ENCODE results near the gene AK5. TPM values are rescaled to one million over a fixed set of nuclear protein-coding genes. Genes with fewer than 3 reads are reported as not detected.

Gene AK5
- total and polyA plus RNA-seq, 12 donors: 0.25 to 1.7 (median 0.87) TPM

DNA sequence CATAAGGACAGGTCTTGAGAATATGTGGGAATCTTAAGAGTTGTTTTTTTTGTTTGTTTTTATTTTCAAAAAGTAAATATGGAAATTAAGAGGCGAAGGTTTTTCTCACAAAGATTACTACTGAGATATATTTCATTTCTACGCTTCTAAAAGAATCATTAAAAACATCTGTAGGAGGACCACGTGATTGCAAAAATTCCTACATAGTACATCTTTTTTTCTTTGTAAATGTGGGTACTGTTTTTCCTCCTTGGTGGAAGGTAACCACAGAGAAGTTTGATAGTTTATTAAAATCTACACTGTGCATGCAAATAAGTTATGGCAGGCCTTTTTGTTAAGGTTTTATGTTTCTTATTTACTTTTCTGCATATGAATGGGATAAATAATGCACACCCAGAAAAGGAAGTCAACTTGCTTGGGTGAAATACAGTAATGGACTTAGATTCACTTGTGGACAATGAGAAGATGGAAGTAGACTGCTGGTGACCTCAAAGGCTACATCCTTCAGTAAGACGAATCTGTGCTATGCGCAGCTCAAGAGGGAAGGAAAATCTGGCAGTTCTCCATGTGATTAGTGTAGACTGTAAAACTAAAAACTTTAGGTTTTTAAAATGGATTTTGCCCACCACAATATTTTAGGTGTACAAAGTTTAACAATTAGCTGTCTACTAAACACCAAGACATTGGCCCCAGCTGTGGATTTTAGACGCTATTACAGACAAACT is 2.0 kb downstream of the AK5 start:
- TF ChIP-seq, protein P1, sequence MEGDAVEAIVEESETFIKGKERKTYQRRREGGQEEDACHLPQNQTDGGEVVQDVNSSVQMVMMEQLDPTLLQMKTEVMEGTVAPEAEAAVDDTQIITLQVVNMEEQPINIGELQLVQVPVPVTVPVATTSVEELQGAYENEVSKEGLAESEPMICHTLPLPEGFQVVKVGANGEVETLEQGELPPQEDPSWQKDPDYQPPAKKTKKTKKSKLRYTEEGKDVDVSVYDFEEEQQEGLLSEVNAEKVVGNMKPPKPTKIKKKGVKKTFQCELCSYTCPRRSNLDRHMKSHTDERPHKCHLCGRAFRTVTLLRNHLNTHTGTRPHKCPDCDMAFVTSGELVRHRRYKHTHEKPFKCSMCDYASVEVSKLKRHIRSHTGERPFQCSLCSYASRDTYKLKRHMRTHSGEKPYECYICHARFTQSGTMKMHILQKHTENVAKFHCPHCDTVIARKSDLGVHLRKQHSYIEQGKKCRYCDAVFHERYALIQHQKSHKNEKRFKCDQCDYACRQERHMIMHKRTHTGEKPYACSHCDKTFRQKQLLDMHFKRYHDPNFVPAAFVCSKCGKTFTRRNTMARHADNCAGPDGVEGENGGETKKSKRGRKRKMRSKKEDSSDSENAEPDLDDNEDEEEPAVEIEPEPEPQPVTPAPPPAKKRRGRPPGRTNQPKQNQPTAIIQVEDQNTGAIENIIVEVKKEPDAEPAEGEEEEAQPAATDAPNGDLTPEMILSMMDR (IDR thresholded peaks at IDR 0.05): no peak
- peaks cover 0 to 84% (median 59%) of the 10 kb centered on the region in 7 donors for H3K27me3 ChIP-seq

DNA sequence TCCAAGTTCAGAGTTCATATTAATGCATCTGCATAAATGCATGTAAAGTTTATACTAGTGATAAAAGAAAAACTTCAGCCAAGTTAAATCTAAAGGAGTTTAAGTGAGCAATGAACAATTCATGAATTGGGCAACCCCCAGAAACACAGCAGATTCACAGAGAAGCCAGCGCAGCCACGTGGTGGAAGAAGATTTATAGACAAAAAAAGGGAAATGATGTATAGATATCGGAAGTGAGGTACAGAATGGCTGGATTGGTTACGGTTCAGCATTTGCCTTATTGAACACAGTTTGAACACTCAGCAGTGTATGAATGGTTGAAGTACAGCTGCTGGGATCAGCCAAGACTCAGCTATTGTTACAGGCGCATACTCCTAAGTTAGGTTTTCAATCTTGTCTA is 5.7 kb downstream of the AK5 start:
- peaks cover 0 to 54% (median 41%) of the 10 kb centered on the region in 7 donors for H3K27me3 ChIP-seq
- DNase-seq (no peak), ATAC-seq (no peak)
- no peak overlapping the region for H3K27ac ChIP-seq
- H3K4me1 ChIP-seq: peaks cover 0 to 9% (median 2%) of the 10 kb centered on the region in 9 donors
- no peak overlapping the region for H3K4me3 ChIP-seq
- intact Hi-C loops (cut with DNase I): no loop called here
- H3K9me3 ChIP-seq: peaks cover 0 to 2% (median 0%) of the 10 kb centered on the region in 11 donors
- WGBS, 2 donors: 89 to 91% methylated on average over 5 of the region's 5 CpGs
- TF ChIP-seq, protein P1 (IDR thresholded peaks at IDR 0.05): no peak
- no peaks in the 10 kb centered on the region for H3K36me3 ChIP-seq

More for the DNA sequence above, 2.0 kb downstream of the AK5 start:
- H3K27ac ChIP-seq: no peak overlapping the region
- DNase-seq: no peak
- intact Hi-C loops (cut with DNase I): loop anchor here in 1 of 10 donors (2.0 kb wide), 1 partner anchor 27 kb away; no protein-coding TSS in a partner anchor
- H3K4me3 ChIP-seq: no peak overlapping the region
- no peaks in the 10 kb centered on the region for H3K36me3 ChIP-seq
- ATAC-seq: no peak
- 65 to 76% methylated on average over 6 of the region's 6 CpGs for WGBS, 2 donors
- H3K4me1 ChIP-seq: peaks cover 0 to 19% (median 9%) of the 10 kb centered on the region in 9 donors
- peaks cover 0 to 2% (median 0%) of the 10 kb centered on the region in 11 donors for H3K9me3 ChIP-seq

DNA sequence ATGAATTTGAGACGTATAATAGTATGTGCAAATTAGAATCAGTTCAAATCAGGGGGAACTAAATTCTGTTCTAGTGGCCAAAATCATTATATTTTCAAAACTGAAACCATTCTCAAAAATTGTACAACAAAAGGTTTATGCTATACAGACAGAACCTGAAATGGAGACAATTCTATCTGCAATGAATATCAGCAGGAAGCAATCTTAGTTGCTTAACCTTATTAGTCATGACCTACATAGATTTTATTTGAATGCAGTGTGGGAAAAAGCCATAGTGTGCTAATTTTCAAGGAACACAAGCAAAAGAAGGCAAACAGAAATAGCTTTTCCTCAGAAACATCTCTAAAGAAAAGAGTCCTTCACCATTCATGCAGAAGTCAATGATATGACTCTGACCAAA is 6.5 kb downstream of the AK5 start:
- Histone ChIP-seq H3K9me3 (peaks cover 0 to 2% (median 0%) of the 10 kb centered on the region in 11 donors), H3K27ac (no peak overlapping the region), H3K36me3 (no peaks in the 10 kb centered on the region), H3K4me1 (peaks cover 0 to 1% (median 0%) of the 10 kb centered on the region in 9 donors), H3K27me3 (peaks cover 0 to 47% (median 34%) of the 10 kb centered on the region in 7 donors), H3K4me3 (no peak overlapping the region)
- TF ChIP-seq, protein P1 (IDR thresholded peaks at IDR 0.05): no peak
- ATAC-seq (no peak), DNase-seq (no peak)
- intact Hi-C loops (cut with DNase I): no loop called here
- 88 to 89% methylated on average over 1 of the region's 1 CpG for WGBS, 2 donors

DNA sequence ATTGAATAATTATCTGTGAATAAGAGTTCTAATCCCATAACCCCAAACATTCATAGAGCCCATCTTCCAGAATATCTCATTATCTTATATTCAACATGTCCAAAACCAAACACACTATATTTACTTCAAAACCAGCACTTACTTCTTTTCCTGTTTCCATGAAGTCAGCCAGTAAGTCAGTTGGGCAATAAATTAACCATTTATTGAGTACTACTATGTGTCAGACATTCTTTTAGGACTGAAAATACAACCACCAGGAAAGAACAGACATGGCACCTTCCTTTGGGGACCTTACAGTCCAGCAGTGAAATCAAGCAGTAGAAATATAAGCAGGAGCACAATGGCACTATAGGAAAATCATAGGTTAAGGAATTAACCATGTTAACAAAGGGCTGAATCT is 8.8 kb downstream of the AK5 start:
- no peaks in the 10 kb centered on the region for H3K36me3 ChIP-seq
- TF ChIP-seq, protein P1 (IDR thresholded peaks at IDR 0.05): no peak
- peaks cover 0 to 24% (median 15%) of the 10 kb centered on the region in 7 donors for H3K27me3 ChIP-seq
- H3K27ac ChIP-seq: no peak overlapping the region
- DNase-seq: no peak
- intact Hi-C loops (cut with DNase I): no loop called here
- H3K9me3 ChIP-seq: no peaks in the 10 kb centered on the region
- H3K4me3 ChIP-seq: no peak overlapping the region
- ATAC-seq: no peak
- no peaks in the 10 kb centered on the region for H3K4me1 ChIP-seq
